ENCODE measurements around the gene ZSCAN5C.
"Not testable (repeated sequence)": the region's sequence is repeated elsewhere in the genome, so short reads cannot be mapped to it uniquely, and the experiment has no call there.

The ZSCAN5C gene

GRCh38 chr19:56197646-56198045 is 4.4 kb upstream of the ZSCAN5C start, which contains the start of gene ZSCAN5B:
Gene ZSCAN5B, minus strand, starts transcription at chr19:56197783. Its CDS starts 4,731 bp downstream, at chr19:56193052.
- not testable (repeated sequence) for DNase-seq

- no peak for DNase-seq
Observed at GRCh38 chr19:56199687-56200086, 2.4 kb upstream of the ZSCAN5C start.

- DNase-seq: not testable (repeated sequence)
Observed at GRCh38 chr19:56207581-56207980, 5.5 kb downstream of the ZSCAN5C start.

- no peak for DNase-seq
Observed at GRCh38 chr19:56209091-56209490, 7.0 kb downstream of the ZSCAN5C start.

GRCh38 chr19:56210036-56210435 is 8.0 kb downstream of the ZSCAN5C start:
- not testable (repeated sequence) for DNase-seq

GRCh38 chr19:56211718-56212117 is 9.6 kb downstream of the ZSCAN5C start:
- DNase-seq: no peak

GRCh38 chr19:56217039-56217949 is 15.2 kb downstream of the ZSCAN5C start:
- DNase-seq: no peak

- DNase-seq: no peak
Observed at GRCh38 chr19:56218961-56219360, 16.9 kb downstream of the ZSCAN5C start.

- DNase-seq: not testable (repeated sequence)
Observed at GRCh38 chr19:56221442-56221841, 19.4 kb downstream of the ZSCAN5C start.

GRCh38 chr19:56221851-56222250 is 19.8 kb downstream of the ZSCAN5C start:
- no peak for DNase-seq

GRCh38 chr19:56222901-56223300 is 20.8 kb downstream of the ZSCAN5C start:
- DNase-seq: no peak

- DNase-seq: no peak
Observed at GRCh38 chr19:56223481-56223880, 21.4 kb downstream of the ZSCAN5C start.

GRCh38 chr19:56245121-56245740 is 43.2 kb downstream of the ZSCAN5C start:
- DNase-seq: no peak

GRCh38 chr19:56245764-56246163 is 43.7 kb downstream of the ZSCAN5C start:
- DNase-seq: not testable (repeated sequence)

GRCh38 chr19:56248736-56249338 is 46.8 kb downstream of the ZSCAN5C start:
- DNase-seq: not testable (repeated sequence)

GRCh38 chr19:56252699-56253422 is 50.8 kb downstream of the ZSCAN5C start:
- DNase-seq: peak; percentile 32

GRCh38 chr19:56253737-56254136 is 51.7 kb downstream of the ZSCAN5C start:
- DNase-seq: peak; percentile 17

GRCh38 chr19:56258272-56258671 is 56.2 kb downstream of the ZSCAN5C start:
- DNase-seq: no peak

Data from NCI-H1048 (cell line).